K562 (cell line): Measurements from ENCODE around the gene CPZ. TPM values are rescaled to one million over a fixed set of nuclear protein-coding genes. Genes with fewer than 3 reads are reported as not detected.

Experiments
- BACH1 ChIP-seq: fragments of 200-800 bp; sonication (Bioruptor generic); IDR thresholded peaks from 2 replicates; pipeline ENCODE4 v1.6.1; 2016; ENCODE audit warnings: missing genetic modification characterization, missing compliant biosample characterization
- EZH2 ChIP-seq: IDR thresholded peaks from 2 replicates; pipeline ENCODE4 v1.6.1; 2012; ENCODE audit warnings: low read depth, mild to moderate bottlenecking, inconsistent platforms, low read length, borderline replicate concordance
- MCM5 ChIP-seq: fragments of 450-650 bp; IDR thresholded peaks from 2 replicates; pipeline ENCODE4 v1.6.1; 2016; ENCODE audit warnings: low read depth
- NBN ChIP-seq: fragments of 450-650 bp; IDR thresholded peaks from 2 replicates; pipeline ENCODE4 v1.6.1; 2016; ENCODE audit warnings: low read depth, mild to moderate bottlenecking
- NONO ChIP-seq, 2 experiments: fragments of 200-400 bp in 1 of 2; fragments of 450-650 bp in 1 of 2; formaldehyde crosslinking in 1 of 2; IDR thresholded peaks; 2 replicates each; pipeline ENCODE4 v1.6.1; 2017; ENCODE audit warnings: low read depth in 2 of 2, mild to moderate bottlenecking in 2 of 2, moderate library complexity in 2 of 2, low read length in 1 of 2
- POLR2AphosphoS2 ChIP-seq: IDR thresholded peaks from 2 replicates; pipeline ENCODE4 v1.6.1; 2012; ENCODE audit warnings: low read length, improper control_type of control experiment
- PRMT5 ChIP-seq: sonication (generic); formaldehyde crosslinking; IDR thresholded peaks from 2 replicates; pipeline ENCODE4 v1.5.0; 2020; ENCODE audit warnings: missing genetic modification reagents
- RB1 ChIP-seq: fragments of 450-650 bp; IDR thresholded peaks from 2 replicates; pipeline ENCODE4 v1.6.1; 2017; ENCODE audit warnings: low read depth, mild to moderate bottlenecking
- SMAD3 ChIP-seq: fragments of 450-650 bp; formaldehyde crosslinking; conservative IDR thresholded peaks from 2 replicates; pipeline ENCODE4 v1.4.0; 2020; ENCODE audit warnings: mild to moderate bottlenecking
- STAT5A ChIP-seq: IDR thresholded peaks from 2 replicates; pipeline ENCODE4 v1.6.1; 2012; ENCODE audit warnings: low read length, inconsistent platforms, borderline replicate concordance
- U2AF1 ChIP-seq: fragments of 200-400 bp; formaldehyde crosslinking; optimal IDR thresholded peaks from 2 replicates; pipeline ENCODE3; 2017; ENCODE audit warnings: mild to moderate bottlenecking, low read depth, low read length, moderate library complexity
- ZC3H4 ChIP-seq: sonication (generic); formaldehyde crosslinking; IDR thresholded peaks from 2 replicates; pipeline ENCODE4 v1.9.0; 2021; ENCODE audit warnings: missing genetic modification reagents, borderline replicate concordance
- ZFP30 ChIP-seq: fragments of 250-450 bp; sonication (Bioruptor Pico); IDR thresholded peaks from 2 replicates; pipeline ENCODE4 v1.8.0; 2022; ENCODE audit warnings: moderate library complexity, mild to moderate bottlenecking, inconsistent platforms, borderline replicate concordance
- ZNF184 ChIP-seq: sonication (generic); formaldehyde crosslinking; IDR thresholded peaks from 2 replicates; pipeline ENCODE4 v1.5.0; 2020; ENCODE audit warnings: missing genetic modification reagents
- ZSCAN29 ChIP-seq: fragments of 450-650 bp; IDR thresholded peaks from 2 replicates; pipeline ENCODE4 v1.6.1; 2017
- polyA plus RNA-seq, 8 experiments: library from polyadenylated mRNA; depleted of rRNA in 4 of 8; stranded (reverse) in 5 of 8; unstranded in 3 of 8; fragments of >200 nt; fragmentation: Nextera tagmentation in 2 of 8; fragmentation: Illumina TruSeq in 1 of 8; extraction: Ambion mirVana in 2 of 8; extraction: Trizol in 1 of 8; gene quantifications; 2 replicates each; pipeline versions ENCODE4 v1.2.1 to v1.2.3, GENCODE V29; 2011 to 2014; ENCODE audit warnings: inconsistent platforms in 1 of 8, missing spikeins in 1 of 8
- total RNA-seq, 7 experiments: library from RNA; depleted of rRNA in 6 of 7; stranded (reverse); fragments of >200 nt in 6 of 7; fragmentation: Illumina TruSeq in 2 of 7; extraction: Trizol in 2 of 7; gene quantifications; 2 replicates each; pipeline versions ENCODE4 v1.2.1 to v1.2.3, GENCODE V29; 2011 to 2021; ENCODE audit warnings: low replicate concordance in 1 of 7
- TF ChIP-seq, protein P1 (sequence below): fragments of 450-650 bp; formaldehyde crosslinking; IDR thresholded peaks from 2 replicates; pipeline ENCODE4 v1.4.0; 2022; ENCODE audit warnings: missing genetic modification characterization
- TF ChIP-seq, protein P2 (sequence below): fragments of 450-650 bp; IDR thresholded peaks from 2 replicates; pipeline ENCODE4 v1.7.1; 2018; ENCODE audit warnings: mild to moderate bottlenecking, low read depth; ENCODE audit not compliant: partially characterized antibody
- TF ChIP-seq, protein P3 (sequence below): IDR thresholded peaks from 2 replicates; pipeline ENCODE4 v1.6.1; 2014; ENCODE audit warnings: antibody characterized with exemption
- TF ChIP-seq, protein P4 (sequence below), 2 experiments: IDR thresholded peaks; 2 replicates each; pipeline ENCODE4 v1.6.1; 2011; ENCODE audit warnings: borderline replicate concordance in 1 of 2, control low read depth in 1 of 2, low read depth in 1 of 2, low read length in 1 of 2, mild to moderate bottlenecking in 1 of 2, mixed read lengths in 1 of 2, moderate library complexity in 1 of 2; ENCODE audit not compliant: insufficient read depth in 1 of 2, insufficient read length in 1 of 2, poor library complexity in 1 of 2, severe bottlenecking in 1 of 2; ENCODE audit errors: extremely low read depth in 1 of 2
- TF ChIP-seq, protein P5 (sequence below): fragments of 250-450 bp; sonication (Bioruptor Pico); IDR thresholded peaks from 2 replicates; pipeline ENCODE4 v1.8.0; 2022; ENCODE audit warnings: inconsistent platforms

Gene CPZ
- total and polyA plus RNA-seq, 9 of the 15 experiments (the other 6 are each of a cell fraction or from before 2014, with no cell fraction given) = 0.06 to 2.2 (median 1.2) TPM; not detected in 1

DNA sequence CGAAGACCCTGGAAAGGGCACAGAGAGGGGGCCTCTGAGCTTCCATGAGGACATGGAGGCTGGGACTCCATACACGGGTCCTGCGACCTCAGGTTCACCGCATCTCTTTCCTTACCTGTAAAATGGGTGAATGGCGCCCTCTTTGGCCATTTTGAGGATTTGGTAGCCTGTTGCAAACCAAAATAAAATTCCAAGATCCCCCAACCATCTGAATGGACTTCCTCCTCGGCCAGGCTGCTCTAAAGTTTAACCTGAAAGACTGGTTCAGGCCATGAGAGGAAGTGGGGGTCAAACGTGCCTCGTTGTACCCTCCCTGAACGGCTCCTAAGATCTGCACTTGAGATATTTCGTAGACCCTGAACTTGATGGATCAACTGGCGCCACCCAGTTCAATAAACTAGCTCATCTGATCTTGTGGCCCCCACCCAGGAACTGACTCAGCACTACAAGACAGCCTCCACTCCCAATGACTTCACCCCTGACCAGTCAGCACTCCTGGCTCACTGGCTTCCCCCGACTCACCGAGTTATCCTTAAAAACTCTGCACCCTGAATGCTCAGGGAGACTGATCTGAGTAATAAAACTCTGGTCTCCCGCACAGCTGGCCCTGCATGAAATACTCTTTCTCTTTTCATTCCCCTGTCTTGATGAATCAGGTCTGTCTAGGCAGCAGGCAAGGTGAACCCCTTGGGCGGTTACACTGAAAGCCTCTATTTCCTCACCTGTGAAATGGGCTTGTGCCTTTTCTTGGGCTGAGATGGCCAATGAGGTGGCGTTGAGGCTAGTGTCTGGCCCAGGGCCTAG is 45.3 kb upstream of the CPZ start (continued):
- TF ChIP-seq ZFP30 (CRISPR knock-in tag) = no peak
- TF ChIP-seq POLR2AphosphoS2 = no peak
- no peak for TF ChIP-seq STAT5A
- TF ChIP-seq RB1 = no peak
- TF ChIP-seq, protein P1, sequence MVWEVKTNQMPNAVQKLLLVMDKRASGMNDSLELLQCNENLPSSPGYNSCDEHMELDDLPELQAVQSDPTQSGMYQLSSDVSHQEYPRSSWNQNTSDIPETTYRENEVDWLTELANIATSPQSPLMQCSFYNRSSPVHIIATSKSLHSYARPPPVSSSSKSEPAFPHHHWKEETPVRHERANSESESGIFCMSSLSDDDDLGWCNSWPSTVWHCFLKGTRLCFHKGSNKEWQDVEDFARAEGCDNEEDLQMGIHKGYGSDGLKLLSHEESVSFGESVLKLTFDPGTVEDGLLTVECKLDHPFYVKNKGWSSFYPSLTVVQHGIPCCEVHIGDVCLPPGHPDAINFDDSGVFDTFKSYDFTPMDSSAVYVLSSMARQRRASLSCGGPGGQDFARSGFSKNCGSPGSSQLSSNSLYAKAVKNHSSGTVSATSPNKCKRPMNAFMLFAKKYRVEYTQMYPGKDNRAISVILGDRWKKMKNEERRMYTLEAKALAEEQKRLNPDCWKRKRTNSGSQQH (CRISPR knock-in tag) = no peak
- no peak; the same call in 1 of the 2 replicates for TF ChIP-seq NBN
- TF ChIP-seq, protein P2, sequence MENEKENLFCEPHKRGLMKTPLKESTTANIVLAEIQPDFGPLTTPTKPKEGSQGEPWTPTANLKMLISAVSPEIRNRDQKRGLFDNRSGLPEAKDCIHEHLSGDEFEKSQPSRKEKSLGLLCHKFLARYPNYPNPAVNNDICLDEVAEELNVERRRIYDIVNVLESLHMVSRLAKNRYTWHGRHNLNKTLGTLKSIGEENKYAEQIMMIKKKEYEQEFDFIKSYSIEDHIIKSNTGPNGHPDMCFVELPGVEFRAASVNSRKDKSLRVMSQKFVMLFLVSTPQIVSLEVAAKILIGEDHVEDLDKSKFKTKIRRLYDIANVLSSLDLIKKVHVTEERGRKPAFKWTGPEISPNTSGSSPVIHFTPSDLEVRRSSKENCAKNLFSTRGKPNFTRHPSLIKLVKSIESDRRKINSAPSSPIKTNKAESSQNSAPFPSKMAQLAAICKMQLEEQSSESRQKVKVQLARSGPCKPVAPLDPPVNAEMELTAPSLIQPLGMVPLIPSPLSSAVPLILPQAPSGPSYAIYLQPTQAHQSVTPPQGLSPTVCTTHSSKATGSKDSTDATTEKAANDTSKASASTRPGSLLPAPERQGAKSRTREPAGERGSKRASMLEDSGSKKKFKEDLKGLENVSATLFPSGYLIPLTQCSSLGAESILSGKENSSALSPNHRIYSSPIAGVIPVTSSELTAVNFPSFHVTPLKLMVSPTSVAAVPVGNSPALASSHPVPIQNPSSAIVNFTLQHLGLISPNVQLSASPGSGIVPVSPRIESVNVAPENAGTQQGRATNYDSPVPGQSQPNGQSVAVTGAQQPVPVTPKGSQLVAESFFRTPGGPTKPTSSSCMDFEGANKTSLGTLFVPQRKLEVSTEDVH = no peak
- no peak for TF ChIP-seq EZH2
- TF ChIP-seq, protein P3, sequence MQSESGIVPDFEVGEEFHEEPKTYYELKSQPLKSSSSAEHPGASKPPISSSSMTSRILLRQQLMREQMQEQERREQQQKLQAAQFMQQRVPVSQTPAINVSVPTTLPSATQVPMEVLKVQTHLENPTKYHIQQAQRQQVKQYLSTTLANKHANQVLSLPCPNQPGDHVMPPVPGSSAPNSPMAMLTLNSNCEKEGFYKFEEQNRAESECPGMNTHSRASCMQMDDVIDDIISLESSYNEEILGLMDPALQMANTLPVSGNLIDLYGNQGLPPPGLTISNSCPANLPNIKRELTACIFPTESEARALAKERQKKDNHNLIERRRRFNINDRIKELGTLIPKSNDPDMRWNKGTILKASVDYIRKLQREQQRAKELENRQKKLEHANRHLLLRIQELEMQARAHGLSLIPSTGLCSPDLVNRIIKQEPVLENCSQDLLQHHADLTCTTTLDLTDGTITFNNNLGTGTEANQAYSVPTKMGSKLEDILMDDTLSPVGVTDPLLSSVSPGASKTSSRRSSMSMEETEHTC = no peak
- no peak for TF ChIP-seq ZC3H4
- no peak for TF ChIP-seq NONO (IDR thresholded peaks at IDR 0.05; ENCODE audit: low read depth in 2 of 2, low read length in 1 of 2)
- no peak for TF ChIP-seq U2AF1
- no peak for TF ChIP-seq ZNF184 (CRISPR knock-in tag)
- TF ChIP-seq, protein P4, sequence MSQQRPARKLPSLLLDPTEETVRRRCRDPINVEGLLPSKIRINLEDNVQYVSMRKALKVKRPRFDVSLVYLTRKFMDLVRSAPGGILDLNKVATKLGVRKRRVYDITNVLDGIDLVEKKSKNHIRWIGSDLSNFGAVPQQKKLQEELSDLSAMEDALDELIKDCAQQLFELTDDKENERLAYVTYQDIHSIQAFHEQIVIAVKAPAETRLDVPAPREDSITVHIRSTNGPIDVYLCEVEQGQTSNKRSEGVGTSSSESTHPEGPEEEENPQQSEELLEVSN (IDR thresholded peaks at IDR 0.05; ENCODE audit: borderline replicate concordance in 1 of 2, extremely low read depth in 1 of 2, insufficient read depth in 1 of 2, insufficient read length in 1 of 2, low read depth in 1 of 2, low read length in 1 of 2, poor library complexity in 1 of 2, severe bottlenecking in 1 of 2) = no peak
- TF ChIP-seq SMAD3 (CRISPR knock-in tag) = no peak
- TF ChIP-seq, protein P5, sequence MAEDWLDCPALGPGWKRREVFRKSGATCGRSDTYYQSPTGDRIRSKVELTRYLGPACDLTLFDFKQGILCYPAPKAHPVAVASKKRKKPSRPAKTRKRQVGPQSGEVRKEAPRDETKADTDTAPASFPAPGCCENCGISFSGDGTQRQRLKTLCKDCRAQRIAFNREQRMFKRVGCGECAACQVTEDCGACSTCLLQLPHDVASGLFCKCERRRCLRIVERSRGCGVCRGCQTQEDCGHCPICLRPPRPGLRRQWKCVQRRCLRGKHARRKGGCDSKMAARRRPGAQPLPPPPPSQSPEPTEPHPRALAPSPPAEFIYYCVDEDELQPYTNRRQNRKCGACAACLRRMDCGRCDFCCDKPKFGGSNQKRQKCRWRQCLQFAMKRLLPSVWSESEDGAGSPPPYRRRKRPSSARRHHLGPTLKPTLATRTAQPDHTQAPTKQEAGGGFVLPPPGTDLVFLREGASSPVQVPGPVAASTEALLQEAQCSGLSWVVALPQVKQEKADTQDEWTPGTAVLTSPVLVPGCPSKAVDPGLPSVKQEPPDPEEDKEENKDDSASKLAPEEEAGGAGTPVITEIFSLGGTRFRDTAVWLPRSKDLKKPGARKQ (CRISPR knock-in tag) = no peak
- no peak for TF ChIP-seq PRMT5 (CRISPR knock-in tag)
- peak; percentile 87 for TF ChIP-seq BACH1
- no peak for TF ChIP-seq MCM5
- no peak for TF ChIP-seq ZSCAN29
